Caco-2 (cell line): ENCODE data around the gene MICALL2. TPM values are rescaled to one million over a fixed set of nuclear protein-coding genes. Genes with fewer than 3 reads are reported as not detected.

Source experiments
- BruUV-seq: library from RNA; stranded (reverse); fragments of 400-500 nt; replicated peaks from 2 replicates; lab custom pipeline; 2021; lab: Mats Ljungman, UMichigan
- CTCF ChIA-PET: fragments of 300-600 bp; sonication (Branson Sonifier 250); formaldehyde crosslinking; loops from one replicate; lab custom pipeline; 2022; ENCODE audit warnings: antibody characterized with exemption; lab: Charles Lee
- POLR2A ChIA-PET: fragments of 300-600 bp; sonication (Branson Sonifier 250); formaldehyde crosslinking; loops from one replicate; lab custom pipeline; 2022; ENCODE audit warnings: antibody characterized with exemption; lab: Charles Lee
- DNase-seq, 2 experiments: peaks; one replicate each; pipeline versions ENCODE4 v3.0.0 to v3.0.0-alpha.2; 2020 to 2022
- H3K27me3 ChIP-seq: replicated peaks from 2 replicates; pipeline ENCODE4 v1.6.0; 2011; ENCODE audit warnings: low read length; ENCODE audit not compliant: control insufficient read depth, insufficient read depth
- H3K36me3 ChIP-seq: 2 replicates; pipeline ENCODE4 v1.5.1; 2011; ENCODE audit warnings: low read length; ENCODE audit not compliant: control insufficient read depth, insufficient read depth
- H3K4me1 ChIP-seq: fragments of 250-450 bp; sonication (Bioruptor Pico); 2 replicates; pipeline ENCODE4 v1.5.1; 2020; ENCODE audit warnings: mild to moderate bottlenecking
- H3K4me3 ChIP-seq: 2 replicates; pipeline ENCODE4 v1.5.1; 2011; ENCODE audit warnings: low read depth, mild to moderate bottlenecking, control low read depth, low read length
- H3K9me3 ChIP-seq: fragments of 250-450 bp; sonication (Bioruptor Pico); 2 replicates; pipeline ENCODE4 v1.5.1; 2020; ENCODE audit warnings: mild to moderate bottlenecking, moderate library complexity
- H3K27ac Mint-ChIP-seq: one replicate; pipeline ENCODE4 v1.8.0; 2022; ENCODE audit warnings: mixed read lengths; ENCODE audit not compliant: unreplicated experiment
- H3K27me3 Mint-ChIP-seq: one replicate; pipeline ENCODE4 v1.8.0; 2022; ENCODE audit warnings: mixed read lengths; ENCODE audit not compliant: insufficient read depth, unreplicated experiment
- H3K36me3 Mint-ChIP-seq: one replicate; pipeline ENCODE4 v1.8.0; 2022; ENCODE audit warnings: mild to moderate bottlenecking, mixed read lengths; ENCODE audit not compliant: insufficient read depth, unreplicated experiment
- H3K4me1 Mint-ChIP-seq: one replicate; pipeline ENCODE4 v1.8.0; 2022; ENCODE audit warnings: low read depth, mixed read lengths; ENCODE audit not compliant: unreplicated experiment
- H3K4me3 Mint-ChIP-seq: one replicate; pipeline ENCODE4 v1.8.0; 2022; ENCODE audit warnings: mild to moderate bottlenecking, moderate library complexity, mixed read lengths; ENCODE audit not compliant: unreplicated experiment
- H3K9me3 Mint-ChIP-seq: one replicate; pipeline ENCODE4 v1.8.0; 2022; ENCODE audit warnings: mixed read lengths; ENCODE audit not compliant: unreplicated experiment
- intact Hi-C: fragments of 100-400 bp; cut with micrococcal nuclease; formaldehyde crosslinking; loops from one replicate; pipeline ENCODE4 v1.10.0; 2022; ENCODE audit not compliant: unreplicated experiment
- total RNA-seq: library from RNA; stranded (reverse); gene quantifications from 2 replicates; pipeline ENCODE4 v1.2.3, GENCODE V29; 2022
- TF ChIP-seq, protein P1 (sequence below), 2 experiments: fragments of 200-600 bp in 1 of 2; IDR thresholded peaks; 1 replicate in 1 of 2; 2 replicates in 1 of 2; pipeline versions ENCODE4 v1.5.1 to v1.8.0; 2011 to 2022; ENCODE audit warnings: antibody characterized with exemption in 1 of 2, control low read depth in 1 of 2, inconsistent platforms in 1 of 2, low read depth in 1 of 2, low read length in 1 of 2, mild to moderate bottlenecking in 1 of 2, moderate library complexity in 1 of 2; ENCODE audit not compliant: insufficient read depth in 1 of 2, severe bottlenecking in 1 of 2, unreplicated experiment in 1 of 2

MICALL2 gene
- total RNA-seq, 1 experiment from 2014 or later: 14.7 TPM

DNA sequence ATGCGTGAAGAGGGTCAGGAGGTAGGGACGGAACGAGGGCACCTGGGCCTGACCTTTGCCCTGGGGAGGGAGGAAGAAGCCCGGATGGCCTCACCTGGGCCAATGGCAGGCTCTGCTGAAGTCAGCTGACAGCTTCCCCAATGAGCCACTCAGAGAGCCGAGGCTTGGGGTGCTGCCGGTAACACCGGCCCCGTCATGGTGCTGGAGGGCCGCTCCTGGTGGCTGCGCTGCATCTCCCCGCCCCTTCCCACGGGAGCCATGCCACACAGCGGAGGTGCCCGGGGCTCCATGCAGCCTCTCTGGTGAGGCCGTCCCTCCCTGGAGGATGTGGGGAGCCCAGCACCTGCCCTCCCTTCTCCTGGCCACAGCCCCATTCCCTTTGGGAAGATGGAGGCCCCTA is 17.6 kb upstream of the MICALL2 start:
- no peak overlapping the region for H3K27ac Mint-ChIP-seq
- POLR2A ChIA-PET: no interaction called here
- H3K9me3 ChIP-seq: no peaks in the 10 kb centered on the region
- no peak overlapping the region for H3K4me3 Mint-ChIP-seq
- TF ChIP-seq, protein P1, sequence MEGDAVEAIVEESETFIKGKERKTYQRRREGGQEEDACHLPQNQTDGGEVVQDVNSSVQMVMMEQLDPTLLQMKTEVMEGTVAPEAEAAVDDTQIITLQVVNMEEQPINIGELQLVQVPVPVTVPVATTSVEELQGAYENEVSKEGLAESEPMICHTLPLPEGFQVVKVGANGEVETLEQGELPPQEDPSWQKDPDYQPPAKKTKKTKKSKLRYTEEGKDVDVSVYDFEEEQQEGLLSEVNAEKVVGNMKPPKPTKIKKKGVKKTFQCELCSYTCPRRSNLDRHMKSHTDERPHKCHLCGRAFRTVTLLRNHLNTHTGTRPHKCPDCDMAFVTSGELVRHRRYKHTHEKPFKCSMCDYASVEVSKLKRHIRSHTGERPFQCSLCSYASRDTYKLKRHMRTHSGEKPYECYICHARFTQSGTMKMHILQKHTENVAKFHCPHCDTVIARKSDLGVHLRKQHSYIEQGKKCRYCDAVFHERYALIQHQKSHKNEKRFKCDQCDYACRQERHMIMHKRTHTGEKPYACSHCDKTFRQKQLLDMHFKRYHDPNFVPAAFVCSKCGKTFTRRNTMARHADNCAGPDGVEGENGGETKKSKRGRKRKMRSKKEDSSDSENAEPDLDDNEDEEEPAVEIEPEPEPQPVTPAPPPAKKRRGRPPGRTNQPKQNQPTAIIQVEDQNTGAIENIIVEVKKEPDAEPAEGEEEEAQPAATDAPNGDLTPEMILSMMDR (IDR thresholded peaks at IDR 0.05; ENCODE audit: insufficient read depth in 1 of 2, low read depth in 1 of 2, low read length in 1 of 2, severe bottlenecking in 1 of 2, unreplicated experiment in 1 of 2): no peak
- no peaks in the 10 kb centered on the region for H3K4me1 Mint-ChIP-seq
- H3K4me3 ChIP-seq: no peak overlapping the region
- intact Hi-C loops: no loop called here
- H3K9me3 Mint-ChIP-seq: no peaks in the 10 kb centered on the region
- H3K27me3 ChIP-seq: no peaks in the 10 kb centered on the region
- DNase-seq: no peak
- CTCF ChIA-PET: no interaction called here
- H3K27me3 Mint-ChIP-seq: no peaks in the 10 kb centered on the region
- H3K36me3 Mint-ChIP-seq: peaks cover 42% of the 10 kb centered on the region
- no peaks in the 10 kb centered on the region; the same call in 1 of the 2 replicates for H3K36me3 ChIP-seq
- no TSS peak for BruUV-seq
- H3K4me1 ChIP-seq: peaks cover 3% of the 10 kb centered on the region; the same call in 1 of the 2 replicates

DNA sequence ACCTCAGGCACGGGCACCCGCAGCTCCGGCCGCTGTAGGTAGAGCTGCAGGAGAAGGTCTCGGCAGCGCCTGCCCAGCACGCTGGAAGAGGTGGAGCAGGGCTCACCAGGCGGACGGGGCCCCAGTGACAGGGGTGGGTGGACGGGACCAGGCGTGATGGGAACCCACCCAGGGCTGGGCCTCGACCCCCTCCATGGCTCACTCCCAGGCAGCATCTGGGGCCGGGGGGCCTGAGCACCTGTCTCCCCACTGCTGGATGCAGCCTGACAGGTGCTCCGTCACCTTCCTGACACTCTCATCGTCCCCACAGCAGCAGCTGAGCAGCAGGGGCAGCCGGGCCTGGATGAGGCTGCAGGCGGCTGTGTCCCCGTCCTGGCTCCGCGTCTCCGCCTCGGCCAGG is 16.7 kb upstream of the MICALL2 start:
- Mint-ChIP-seq H3K27ac (no peak overlapping the region), H3K4me1 (no peaks in the 10 kb centered on the region), H3K27me3 (no peaks in the 10 kb centered on the region), H3K36me3 (peaks cover 44% of the 10 kb centered on the region), H3K9me3 (no peaks in the 10 kb centered on the region), H3K4me3 (no peak overlapping the region)
- TF ChIP-seq, protein P1 (IDR thresholded peaks at IDR 0.05; ENCODE audit: insufficient read depth in 1 of 2, low read depth in 1 of 2, low read length in 1 of 2, severe bottlenecking in 1 of 2, unreplicated experiment in 1 of 2): no peak
- Histone ChIP-seq H3K27me3 (no peaks in the 10 kb centered on the region), H3K36me3 (no peaks in the 10 kb centered on the region; the same call in 1 of the 2 replicates), H3K9me3 (no peaks in the 10 kb centered on the region), H3K4me1 (peaks cover 3% of the 10 kb centered on the region; the same call in 1 of the 2 replicates), H3K4me3 (no peak overlapping the region)
- no TSS peak for BruUV-seq
- ChIA-PET POLR2A (no interaction called here), CTCF (no interaction called here)
- intact Hi-C loops: no loop called here
- no peak for DNase-seq

DNA sequence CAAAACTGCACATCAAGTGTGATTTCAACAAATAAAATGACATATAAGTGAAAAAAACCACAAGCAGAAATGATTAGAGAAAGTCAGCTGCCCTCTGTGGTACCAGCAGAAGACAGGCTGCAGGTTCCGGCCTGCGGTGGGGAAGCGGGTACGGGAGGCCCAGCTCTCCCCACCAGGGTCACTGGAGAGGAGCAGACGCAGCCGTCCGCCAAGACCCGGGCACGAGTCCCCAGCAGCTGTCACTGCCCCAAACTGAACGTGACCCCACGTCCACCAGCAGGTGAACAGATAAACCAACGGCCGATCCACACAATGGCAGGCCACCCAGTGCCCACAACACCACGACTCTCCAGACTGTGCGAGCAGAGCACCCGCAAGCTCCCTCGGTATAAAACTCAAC is 16.1 kb upstream of the MICALL2 start:
- Mint-ChIP-seq H3K4me3 (no peak overlapping the region), H3K27ac (no peak overlapping the region), H3K9me3 (no peaks in the 10 kb centered on the region), H3K4me1 (no peaks in the 10 kb centered on the region), H3K27me3 (no peaks in the 10 kb centered on the region), H3K36me3 (peaks cover 42% of the 10 kb centered on the region)
- H3K36me3 ChIP-seq: no peaks in the 10 kb centered on the region; the same call in 1 of the 2 replicates
- intact Hi-C loops: no loop called here
- ChIA-PET CTCF (interaction anchor here (1.1 kb wide), 1 partner anchor 9 kb away, joined by 3 read pairs; no protein-coding TSS in a partner anchor), POLR2A (no interaction called here)
- H3K4me3 ChIP-seq: no peak overlapping the region
- BruUV-seq: no TSS peak
- no peaks in the 10 kb centered on the region for H3K9me3 ChIP-seq
- H3K4me1 ChIP-seq: peaks cover 3% of the 10 kb centered on the region; the same call in 1 of the 2 replicates
- TF ChIP-seq, protein P1 (IDR thresholded peaks at IDR 0.05; ENCODE audit: insufficient read depth in 1 of 2, low read depth in 1 of 2, low read length in 1 of 2, severe bottlenecking in 1 of 2, unreplicated experiment in 1 of 2): no peak
- DNase-seq: no peak
- H3K27me3 ChIP-seq: no peaks in the 10 kb centered on the region
